Stimulated activated CD4-positive, alpha-beta T cell treated with anti-CD3 and anti-CD28 coated beads, Interleukin-12 subunit alpha, Interleukin-12 subunit beta, amount 100 ng/mL, for 24 hours (primary cell): ENCODE results near the gene NKAPD1.
"Not testable (repeated sequence)": the region's sequence is repeated elsewhere in the genome, so short reads cannot be mapped to it uniquely, and the experiment has no call there.

Source experiments
- DNase-seq, 2 experiments: peaks; one replicate each; pipeline ENCODE4 v3.0.0-alpha.2; 2020; ENCODE audit warnings: low read depth in 2 of 2

NKAPD1 gene, protein sequence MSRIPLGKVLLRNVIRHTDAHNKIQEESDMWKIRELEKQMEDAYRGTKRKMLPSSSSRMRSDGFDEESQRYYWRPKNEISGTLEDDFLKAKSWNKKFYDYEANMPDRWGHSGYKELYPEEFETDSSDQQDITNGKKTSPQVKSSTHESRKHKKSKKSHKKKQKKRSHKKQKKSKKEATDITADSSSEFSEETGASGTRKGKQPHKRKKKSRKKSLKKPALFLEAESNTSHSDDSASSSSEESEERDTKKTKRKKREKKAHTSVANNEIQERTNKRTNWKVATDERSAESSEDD

DNA sequence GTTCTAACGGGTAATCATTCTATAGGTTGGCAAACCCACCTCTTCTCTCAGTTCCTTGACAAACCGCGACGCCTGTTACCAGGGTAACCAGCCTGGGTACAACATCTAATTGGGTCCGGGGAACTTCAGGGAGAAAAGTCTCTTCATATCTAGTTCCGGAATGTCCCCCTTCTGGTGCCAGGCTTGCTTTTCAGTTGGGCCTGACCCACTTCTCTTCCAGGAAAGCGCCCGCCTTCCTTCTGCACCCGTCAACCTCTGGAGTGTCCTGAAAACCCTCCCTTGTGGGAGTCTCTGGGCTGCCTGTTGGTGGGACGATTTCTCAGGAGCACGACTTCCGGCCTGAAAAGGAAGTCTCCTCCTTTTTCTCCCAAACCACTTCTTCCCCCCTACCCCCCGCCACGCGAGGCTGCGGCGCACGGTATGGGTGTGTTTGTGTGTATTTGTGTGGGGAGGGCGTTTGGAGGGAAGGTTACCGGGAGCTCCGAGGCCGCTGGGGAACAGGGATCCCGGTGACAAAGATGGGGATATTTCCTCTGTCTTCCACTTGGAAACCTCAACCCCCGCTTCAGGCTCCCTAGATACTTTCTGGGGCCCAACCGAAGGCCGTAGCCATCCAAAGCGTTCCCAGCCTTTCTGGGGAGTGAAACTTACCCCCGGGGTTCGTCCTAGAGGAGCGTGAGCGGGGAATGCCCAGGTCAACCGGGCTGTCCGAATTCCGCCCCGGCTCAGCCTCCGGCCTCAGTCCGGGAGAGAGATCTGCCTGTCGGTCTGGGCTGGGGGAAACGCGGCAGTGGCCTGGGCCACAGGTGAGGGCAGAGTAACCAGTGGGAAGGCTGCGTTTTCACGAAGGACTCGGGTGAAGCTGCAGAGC lies at the start of gene NKAPD1, which contains the start of gene PIH1D2:
NKAPD1 (plus strand) TSS at position 359 of the 871 bp plus-strand sequence. CDS start 1,276 bp downstream, outside the sequence.
PIH1D2 (minus strand) TSS at position 77 of the 871 bp plus-strand sequence. CDS start 843 bp downstream, outside the sequence.
- peak; percentile 57 to 66 for DNase-seq

DNA sequence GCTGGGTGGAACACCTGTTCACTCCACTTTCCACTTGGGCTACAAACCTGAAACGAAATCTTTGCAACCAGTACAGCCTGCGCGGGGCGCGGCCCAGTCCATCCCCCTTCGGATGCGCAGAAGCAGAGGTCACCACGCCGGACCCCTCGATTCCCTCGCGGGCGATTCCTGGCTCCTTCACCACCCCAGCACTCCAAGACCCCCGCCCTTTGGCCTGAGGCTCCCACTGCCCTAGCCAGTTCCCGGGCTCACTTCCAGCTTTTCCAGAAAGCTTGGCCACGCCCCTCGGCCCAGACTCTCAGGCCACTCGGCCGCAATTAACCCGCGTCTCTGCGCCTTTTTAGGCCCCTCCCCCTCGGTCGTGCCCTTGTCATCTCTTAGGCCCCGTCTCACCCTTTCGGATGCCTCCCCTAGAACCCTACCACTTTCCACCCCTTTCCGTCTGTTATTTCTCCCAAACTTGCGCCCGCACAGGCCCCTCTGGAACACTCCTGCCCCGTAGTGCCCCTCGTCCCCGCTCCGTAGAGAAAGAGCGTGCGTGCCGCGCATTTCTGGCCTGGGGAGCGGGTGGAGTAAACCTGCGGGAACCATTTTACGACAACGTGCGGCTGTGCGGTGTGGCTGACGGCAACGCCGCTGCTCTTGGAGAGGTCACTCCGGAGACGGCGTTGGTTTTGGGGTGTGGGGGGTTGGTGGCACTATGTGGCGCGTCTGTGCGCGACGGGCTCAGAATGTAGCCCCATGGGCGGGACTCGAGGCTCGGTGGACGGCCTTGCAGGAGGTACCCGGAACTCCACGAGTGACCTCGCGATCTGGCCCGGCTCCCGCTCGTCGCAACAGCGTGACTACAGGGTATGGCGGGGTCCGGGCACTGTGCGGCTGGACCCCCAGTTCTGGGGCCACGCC lies 49.1 kb upstream of the NKAPD1 start, which contains the start of gene DLAT:
DLAT (plus strand) TSS at position 636 of the 906 bp plus-strand sequence; CDS start at position 701, 65 bp downstream.
- DNase-seq = peak; percentile 72 to 86

DNA sequence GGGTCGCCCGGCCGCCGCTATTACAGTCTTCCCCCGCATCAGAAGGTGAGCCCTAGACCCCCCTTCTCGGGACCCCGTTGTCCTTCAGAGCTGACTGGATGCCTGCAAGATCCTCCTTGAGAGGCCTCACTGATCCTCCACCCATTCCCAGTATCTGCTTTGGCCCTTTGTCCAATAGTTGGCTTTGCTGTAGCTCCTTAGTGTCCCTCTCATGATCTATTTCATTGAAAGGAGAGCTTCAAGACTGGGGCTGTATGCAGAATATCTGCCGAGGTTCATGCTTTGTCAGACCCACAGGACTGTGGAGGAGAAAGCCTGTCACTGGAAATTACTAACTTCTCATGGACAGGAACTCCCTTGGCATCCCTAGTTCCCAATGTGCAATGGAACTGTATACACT lies 48.4 kb upstream of the NKAPD1 start:
- no peak for DNase-seq

DNA sequence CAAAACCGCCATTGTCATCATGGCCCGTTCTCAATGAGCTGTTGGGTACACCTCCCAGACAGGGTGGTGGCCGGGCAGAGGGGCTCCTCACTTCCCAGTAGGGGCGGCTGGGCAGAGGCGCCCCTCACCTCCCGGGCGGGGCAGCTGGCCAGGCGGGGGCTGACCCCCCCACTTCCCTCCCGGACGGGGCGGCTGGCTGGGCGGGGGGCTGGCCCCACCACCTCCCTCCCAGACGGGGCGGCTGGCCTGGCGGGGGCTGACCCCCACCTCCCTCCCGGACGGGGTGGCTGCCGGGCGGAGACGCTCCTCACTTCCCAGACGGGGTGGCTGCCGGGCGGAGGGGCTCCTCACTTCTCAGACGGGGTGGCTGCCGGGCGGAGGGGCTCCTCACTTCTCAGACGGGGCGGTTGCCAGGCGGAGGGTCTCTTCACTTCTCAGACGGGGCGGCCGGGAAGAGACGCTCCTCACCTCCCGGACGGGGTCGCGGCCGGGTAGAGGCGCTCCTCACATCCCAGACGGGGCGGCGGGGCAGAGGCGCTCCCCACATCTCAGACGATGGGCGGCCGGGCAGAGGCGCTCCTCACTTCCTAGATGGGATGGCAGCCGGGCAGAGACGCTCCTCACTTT lies 47.2 kb upstream of the NKAPD1 start:
- DNase-seq = not testable (repeated sequence)

DNA sequence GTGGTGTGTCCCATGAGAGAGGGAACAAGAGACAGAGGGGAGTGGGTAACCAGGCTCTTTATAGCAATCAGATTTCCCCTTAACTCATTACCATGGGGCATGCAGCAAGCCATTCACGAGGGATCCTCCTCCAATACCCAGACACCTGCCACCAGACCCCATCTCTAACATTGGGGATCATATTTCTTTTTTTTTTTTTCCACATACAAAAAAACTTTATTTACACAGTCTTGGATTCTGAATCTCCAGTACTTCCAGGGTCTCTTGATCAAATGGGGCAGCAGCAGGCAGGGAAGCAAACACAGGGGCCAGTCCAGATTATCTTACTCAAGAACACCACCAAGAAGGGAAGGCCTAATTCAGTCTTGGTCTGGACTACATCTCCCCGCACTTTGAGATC lies 44.6 kb upstream of the NKAPD1 start:
- no peak for DNase-seq

DNA sequence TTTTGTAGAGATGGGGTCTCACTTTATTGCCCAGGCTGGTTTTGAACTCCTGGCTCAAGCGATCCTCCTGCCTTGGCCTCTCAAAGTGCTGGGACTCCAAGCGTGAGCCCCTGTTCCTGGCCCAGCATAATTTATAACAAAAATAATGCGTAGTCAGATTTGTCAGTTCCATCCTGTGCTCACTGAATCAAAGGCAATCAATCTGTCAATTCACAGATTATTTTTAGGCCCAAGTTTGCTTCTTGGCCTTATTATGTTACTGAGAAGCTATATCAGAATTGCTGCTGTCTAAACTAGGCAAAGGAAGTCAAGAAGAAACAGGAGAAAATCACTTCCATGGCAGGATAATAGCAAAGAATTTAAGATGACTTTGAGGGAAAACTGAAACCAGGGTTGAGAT lies 40.2 kb upstream of the NKAPD1 start:
- DNase-seq = no peak

DNA sequence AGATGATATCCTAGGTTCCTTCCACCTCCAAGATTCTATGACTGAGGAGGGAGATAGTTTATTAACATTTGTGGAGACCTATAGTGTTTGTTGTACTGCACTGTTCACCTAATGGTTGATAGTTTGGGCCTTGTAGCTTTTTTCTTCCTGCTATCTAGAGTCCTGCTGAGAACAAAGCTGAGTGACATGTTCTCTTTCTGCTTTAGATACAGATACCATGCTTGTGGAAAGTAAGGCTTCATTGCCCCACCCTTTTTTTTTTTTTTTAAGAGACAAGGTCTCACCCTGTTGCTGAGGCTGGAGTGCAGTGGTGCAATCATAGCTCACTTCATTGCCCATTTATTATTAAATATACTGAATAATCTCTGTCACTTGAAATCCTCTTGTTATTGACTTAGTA lies 36.6 kb upstream of the NKAPD1 start:
- no peak for DNase-seq

- DNase-seq = no peak
Observed at GRCh38 chr11:112042161-112042960, 31.7 kb upstream of the NKAPD1 start.

DNA sequence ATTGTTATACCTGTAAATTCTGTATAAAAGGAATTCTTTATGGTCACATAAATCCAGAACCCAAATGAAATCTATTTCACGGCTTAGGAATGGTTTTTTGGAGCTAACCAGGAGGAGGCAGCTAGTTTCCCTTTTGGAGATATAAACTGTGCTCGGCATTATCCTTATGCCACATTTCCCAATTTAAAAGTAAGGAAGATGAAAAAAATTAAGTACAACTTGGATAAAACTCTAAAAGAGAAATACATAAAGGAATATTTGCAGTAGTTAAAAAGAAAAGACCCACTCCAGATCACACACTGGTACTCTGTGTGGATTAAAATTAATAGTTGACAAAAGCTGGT lies 31.2 kb upstream of the NKAPD1 start:
- no peak for DNase-seq

GRCh38 chr11:112044961-112045360 lies 29.1 kb upstream of the NKAPD1 start:
- DNase-seq = no peak

DNA sequence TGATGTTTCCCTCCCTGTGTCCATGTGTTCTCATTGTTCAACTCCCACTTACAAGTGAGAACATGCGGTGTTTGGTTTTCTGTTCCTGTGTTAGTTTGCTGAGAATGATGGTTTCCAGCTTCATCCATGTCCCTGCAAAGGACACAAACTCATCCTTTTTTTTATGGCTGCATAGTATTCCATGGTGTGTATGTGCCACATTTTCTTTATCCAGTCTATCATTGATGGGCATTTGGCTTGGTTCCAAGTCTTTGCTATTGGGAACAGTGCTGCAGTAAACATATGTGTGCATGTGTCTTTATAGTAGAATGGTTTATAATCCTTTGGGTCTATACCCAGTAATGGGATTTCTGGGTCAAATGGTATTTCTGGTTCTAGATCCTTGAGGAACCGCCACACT lies 27.5 kb upstream of the NKAPD1 start:
- DNase-seq = not testable (repeated sequence)

GRCh38 chr11:112048256-112048655 lies 25.8 kb upstream of the NKAPD1 start:
- not testable (repeated sequence) for DNase-seq

GRCh38 chr11:112049777-112050176 lies 24.3 kb upstream of the NKAPD1 start:
- DNase-seq = no peak

DNA sequence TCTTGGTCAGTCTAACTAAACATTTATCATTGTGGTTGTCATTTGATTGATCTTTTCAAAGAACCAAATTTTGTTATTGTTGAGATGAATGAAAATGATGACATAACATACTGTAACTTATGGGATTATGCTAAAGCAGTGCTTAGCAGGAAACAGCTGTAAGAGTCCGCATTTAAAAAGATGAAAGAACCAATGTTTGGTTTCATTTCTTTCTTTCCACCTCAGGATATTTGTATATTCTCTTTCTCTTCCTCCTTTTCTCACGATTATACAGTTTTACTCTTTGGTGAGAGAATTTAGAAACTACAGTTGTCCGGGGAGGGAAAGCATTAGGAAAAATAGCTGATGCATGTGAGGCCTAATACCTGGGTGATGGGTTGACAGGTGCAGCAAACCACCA lies 23.4 kb upstream of the NKAPD1 start:
- DNase-seq = no peak

DNA sequence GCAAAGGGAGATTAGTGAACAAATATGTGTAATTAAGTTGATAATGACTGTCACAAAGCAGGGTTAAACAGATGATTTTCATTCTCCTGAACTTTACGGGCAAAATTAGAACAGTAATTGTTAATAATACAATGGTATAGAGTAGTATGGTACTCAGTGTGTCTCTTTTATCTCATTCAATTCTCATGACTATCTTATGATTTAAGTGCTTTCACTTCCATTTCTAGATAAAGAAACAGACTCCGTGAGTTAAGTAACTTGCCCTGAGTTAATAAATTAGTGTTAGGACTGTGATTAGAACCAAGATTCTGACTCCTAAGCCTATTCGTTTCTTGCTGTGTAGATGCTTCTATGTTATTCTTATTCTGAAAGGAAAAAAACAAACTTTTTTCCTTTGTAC lies 22.3 kb upstream of the NKAPD1 start:
- DNase-seq = no peak

GRCh38 chr11:112057170-112057569 lies 16.9 kb upstream of the NKAPD1 start:
- DNase-seq = no peak

DNA sequence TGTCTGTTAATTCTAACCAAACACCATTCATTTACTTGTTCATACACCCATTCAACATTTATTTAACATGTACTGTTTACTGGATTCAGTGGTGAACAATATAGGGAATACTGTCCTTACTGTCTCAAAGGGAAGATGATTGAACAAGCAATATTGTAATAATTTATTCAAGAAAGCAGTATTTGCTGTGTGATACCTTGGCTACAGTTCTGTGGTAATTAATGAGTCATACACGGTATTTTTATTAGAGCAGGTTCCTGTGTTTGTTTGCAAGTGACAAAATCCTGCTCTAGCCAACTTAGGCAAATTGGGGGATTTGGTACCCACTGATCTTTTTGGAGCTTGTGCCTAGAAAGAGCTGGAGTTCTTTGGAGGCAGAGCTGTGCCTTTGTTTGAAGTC lies 16.0 kb upstream of the NKAPD1 start:
- DNase-seq = no peak

GRCh38 chr11:112062923-112063322 lies 11.2 kb upstream of the NKAPD1 start:
- DNase-seq = no peak

- DNase-seq = no peak
Observed at GRCh38 chr11:112082729-112083128, 8.6 kb downstream of the NKAPD1 start.

- DNase-seq = peak; percentile 22 to 34
Observed at GRCh38 chr11:112085822-112086421, 11.8 kb downstream of the NKAPD1 start.
